SU-DHL-6 (cell line): ENCODE data around the gene THSD8.

ENCODE experiments used
- H2AFZ ChIP-seq: fragments of 200-600 bp; sonication (generic); 2 replicates; pipeline ENCODE4 v1.6.1; 2014; ENCODE audit warnings: low read depth, mild to moderate bottlenecking, moderate library complexity, mixed read lengths, antibody characterized with exemption, low read length; ENCODE audit not compliant: severe bottlenecking
- H3F3A ChIP-seq: fragments of 200-600 bp; shearing (Covaris generic); 2 replicates; pipeline ENCODE4 v1.6.0; 2016; ENCODE audit warnings: antibody characterized with exemption, mild to moderate bottlenecking; ENCODE audit not compliant: insufficient read depth
- H3K27ac ChIP-seq: fragments of 200-600 bp; sonication (generic); 2 replicates; pipeline ENCODE4 v1.5.1; 2016; ENCODE audit warnings: low read depth, mild to moderate bottlenecking, low read length, moderate library complexity, mixed read lengths
- H3K27me3 ChIP-seq: fragments of 200-600 bp; sonication (generic), shearing (Covaris generic); 2 replicates; pipeline ENCODE4 v1.6.0; 2014; ENCODE audit warnings: mild to moderate bottlenecking, low read length
- H3K36me3 ChIP-seq: fragments of 200-600 bp; sonication (generic); 2 replicates; pipeline ENCODE4 v1.6.1; 2014; ENCODE audit warnings: mild to moderate bottlenecking, low read length, mixed read lengths
- H3K4me2 ChIP-seq: fragments of 300-600, 200-600 bp; shearing (Covaris generic), sonication (generic); 2 replicates; pipeline ENCODE4 v1.6.0; 2014; ENCODE audit warnings: low read length, low read depth, mild to moderate bottlenecking; ENCODE audit not compliant: poor library complexity, severe bottlenecking
- H3K4me3 ChIP-seq: fragments of 200-600 bp; sonication (generic); 2 replicates; pipeline ENCODE4 v1.5.1; 2014; ENCODE audit warnings: antibody characterized with exemption, low read length, mild to moderate bottlenecking, mixed read lengths; ENCODE audit not compliant: insufficient read depth, poor library complexity, severe bottlenecking
- H3K79me2 ChIP-seq: fragments of 200-600 bp; sonication (generic); 2 replicates; pipeline ENCODE4 v1.6.1; 2014; ENCODE audit warnings: mild to moderate bottlenecking, low read length, moderate library complexity; ENCODE audit not compliant: insufficient read depth
- H3K9ac ChIP-seq: fragments of 200-600 bp; sonication (generic); 2 replicates; pipeline ENCODE4 v1.7.0; 2014; ENCODE audit warnings: mild to moderate bottlenecking, low read length
- H3K9me2 ChIP-seq: fragments of 200-600 bp; sonication (generic); replicated peaks from 2 replicates; pipeline ENCODE4 v1.6.1; 2014; ENCODE audit warnings: low read length; ENCODE audit not compliant: insufficient read depth
- H3K9me3 ChIP-seq: fragments of 200-600 bp; sonication (generic); 2 replicates; pipeline ENCODE4 v1.6.1; 2014; ENCODE audit warnings: low read length, mixed read lengths; ENCODE audit not compliant: insufficient read depth
- H4K20me1 ChIP-seq: fragments of 200-600 bp; sonication (generic); 2 replicates; pipeline ENCODE4 v1.6.1; 2014; ENCODE audit warnings: low read depth, mild to moderate bottlenecking, antibody characterized with exemption, low read length, moderate library complexity, mixed read lengths
- EZH2phosphoT487 ChIP-seq: fragments of 200-600 bp; sonication (generic), shearing (Covaris generic); conservative IDR thresholded peaks from 2 replicates; pipeline ENCODE4 v1.6.1; 2018; ENCODE audit warnings: mild to moderate bottlenecking, antibody characterized with exemption, low read length, moderate library complexity, mixed read lengths
- TF ChIP-seq, protein P1 (sequence below): fragments of 200-600 bp; sonication (generic); IDR thresholded peaks from one replicate; pipeline ENCODE4 v1.5.1; 2017; ENCODE audit warnings: antibody characterized with exemption, mild to moderate bottlenecking, low read length, moderate library complexity; ENCODE audit not compliant: insufficient read depth, poor library complexity, severe bottlenecking

The THSD8 gene

DNA sequence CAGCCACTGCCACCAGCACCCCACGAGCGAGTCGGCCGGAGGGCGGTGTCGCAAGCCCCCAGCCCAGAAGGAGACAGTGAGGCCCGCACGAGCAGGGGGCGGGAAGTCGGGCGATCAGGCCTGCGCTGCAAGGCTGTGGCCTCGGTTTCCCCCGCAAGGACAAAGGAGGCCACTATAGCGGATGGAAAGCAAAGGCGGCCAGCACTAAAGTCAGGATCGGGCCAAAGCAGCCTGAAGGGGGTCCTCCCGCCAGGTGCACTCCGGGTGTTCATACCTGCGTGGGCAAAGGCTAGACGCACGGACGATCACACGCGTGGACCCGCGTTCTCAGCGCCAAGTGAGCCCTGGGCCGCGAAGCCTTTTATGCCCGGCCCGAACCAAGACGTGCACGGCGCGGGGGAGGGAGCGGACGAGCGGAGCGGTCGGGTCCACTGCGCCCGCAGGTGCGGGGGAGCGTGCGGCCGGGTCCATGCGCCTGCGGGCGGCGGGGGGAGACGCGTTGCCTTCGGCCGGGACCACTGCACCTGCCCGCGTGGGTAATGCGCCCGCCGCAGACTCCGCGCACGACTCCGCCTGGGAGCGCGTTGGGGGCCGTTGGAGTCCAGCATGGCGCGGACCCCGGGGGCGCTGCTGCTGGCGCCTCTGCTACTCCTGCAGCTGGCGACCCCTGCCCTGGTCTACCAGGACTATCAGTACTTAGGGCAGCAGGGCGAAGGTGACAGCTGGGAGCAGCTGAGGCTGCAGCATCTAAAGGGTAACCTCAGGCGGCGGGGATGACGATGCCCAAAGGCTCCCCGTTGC is at the start of gene THSD8, which contains the start of gene PRDX2:
Gene THSD8, plus strand, starts transcription at position 604 of the 801 bp plus-strand sequence. Its CDS starts 3 bp downstream, at position 607.
Gene PRDX2, minus strand, starts transcription at position 335 of the 801 bp plus-strand sequence. CDS start 539 bp downstream, outside the sequence.
- no peaks in the 10 kb centered on the region for H3K9me3 ChIP-seq
- no peaks in the 10 kb centered on the region for H3K9me2 ChIP-seq
- TF ChIP-seq, protein P1, sequence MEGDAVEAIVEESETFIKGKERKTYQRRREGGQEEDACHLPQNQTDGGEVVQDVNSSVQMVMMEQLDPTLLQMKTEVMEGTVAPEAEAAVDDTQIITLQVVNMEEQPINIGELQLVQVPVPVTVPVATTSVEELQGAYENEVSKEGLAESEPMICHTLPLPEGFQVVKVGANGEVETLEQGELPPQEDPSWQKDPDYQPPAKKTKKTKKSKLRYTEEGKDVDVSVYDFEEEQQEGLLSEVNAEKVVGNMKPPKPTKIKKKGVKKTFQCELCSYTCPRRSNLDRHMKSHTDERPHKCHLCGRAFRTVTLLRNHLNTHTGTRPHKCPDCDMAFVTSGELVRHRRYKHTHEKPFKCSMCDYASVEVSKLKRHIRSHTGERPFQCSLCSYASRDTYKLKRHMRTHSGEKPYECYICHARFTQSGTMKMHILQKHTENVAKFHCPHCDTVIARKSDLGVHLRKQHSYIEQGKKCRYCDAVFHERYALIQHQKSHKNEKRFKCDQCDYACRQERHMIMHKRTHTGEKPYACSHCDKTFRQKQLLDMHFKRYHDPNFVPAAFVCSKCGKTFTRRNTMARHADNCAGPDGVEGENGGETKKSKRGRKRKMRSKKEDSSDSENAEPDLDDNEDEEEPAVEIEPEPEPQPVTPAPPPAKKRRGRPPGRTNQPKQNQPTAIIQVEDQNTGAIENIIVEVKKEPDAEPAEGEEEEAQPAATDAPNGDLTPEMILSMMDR, result no peak
- TF ChIP-seq EZH2phosphoT487, result no peak
- H3K36me3 ChIP-seq, result no peaks in the 10 kb centered on the region
- H3F3A ChIP-seq, result no peaks in the 10 kb centered on the region
- H3K79me2 ChIP-seq, result peaks cover 15% of the 10 kb centered on the region
- H3K27ac ChIP-seq, result peak within 1 kb of the TSS; percentile 44
- peak within 1 kb of the TSS; percentile 66 for H3K4me2 ChIP-seq
- H3K4me3 ChIP-seq, result peak within 1 kb of the TSS; percentile 96
- H2AFZ ChIP-seq, result peak within 1 kb of the TSS; percentile 81
- H3K9ac ChIP-seq, result peak within 1 kb of the TSS; percentile 98
- no peaks in the 10 kb centered on the region for H3K27me3 ChIP-seq
- no peaks in the 10 kb centered on the region for H4K20me1 ChIP-seq

DNA sequence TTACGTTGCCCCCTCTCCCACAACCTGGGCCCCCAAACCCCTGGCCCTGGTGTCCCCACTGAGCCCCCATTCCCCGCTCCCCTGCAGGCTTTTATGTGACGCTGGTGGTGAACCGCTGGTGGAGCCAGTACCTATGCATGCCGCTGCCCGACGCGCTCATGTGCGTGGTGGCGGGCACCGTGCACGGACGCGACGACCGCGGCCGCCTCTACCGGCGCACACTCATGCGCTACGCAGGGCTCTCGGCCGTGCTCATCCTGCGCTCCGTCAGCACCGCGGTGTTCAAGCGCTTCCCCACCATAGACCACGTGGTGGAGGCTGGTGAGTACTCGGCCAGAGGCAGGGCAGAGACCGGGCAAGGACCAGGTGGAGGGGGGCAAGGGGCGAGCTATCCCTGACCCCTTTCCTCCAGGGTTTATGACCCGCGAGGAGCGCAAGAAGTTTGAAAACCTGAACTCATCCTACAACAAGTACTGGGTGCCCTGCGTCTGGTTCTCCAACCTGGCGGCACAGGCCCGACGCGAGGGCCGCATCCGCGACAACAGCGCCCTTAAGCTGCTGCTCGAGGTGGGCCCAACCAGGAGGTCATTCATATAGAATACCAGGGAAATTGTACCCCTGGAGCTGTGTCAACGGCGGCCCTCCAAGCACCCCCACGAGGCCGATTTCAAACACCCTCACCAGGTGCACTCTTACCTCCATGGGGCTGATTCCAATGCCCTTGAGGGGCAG is 47.2 kb upstream of the THSD8 start:
- Histone ChIP-seq H2AFZ (no peak overlapping the region), H3K9me3 (no peaks in the 10 kb centered on the region), H3K79me2 (no peaks in the 10 kb centered on the region), H3K27me3 (no peaks in the 10 kb centered on the region), H3K36me3 (no peaks in the 10 kb centered on the region), H4K20me1 (no peaks in the 10 kb centered on the region), H3K27ac (no peak overlapping the region), H3F3A (no peaks in the 10 kb centered on the region), H3K9me2 (no peaks in the 10 kb centered on the region), H3K9ac (no peak overlapping the region), H3K4me2 (no peak overlapping the region), H3K4me3 (no peak overlapping the region)
- TF ChIP-seq, protein P1, result no peak
- no peak for TF ChIP-seq EZH2phosphoT487

DNA sequence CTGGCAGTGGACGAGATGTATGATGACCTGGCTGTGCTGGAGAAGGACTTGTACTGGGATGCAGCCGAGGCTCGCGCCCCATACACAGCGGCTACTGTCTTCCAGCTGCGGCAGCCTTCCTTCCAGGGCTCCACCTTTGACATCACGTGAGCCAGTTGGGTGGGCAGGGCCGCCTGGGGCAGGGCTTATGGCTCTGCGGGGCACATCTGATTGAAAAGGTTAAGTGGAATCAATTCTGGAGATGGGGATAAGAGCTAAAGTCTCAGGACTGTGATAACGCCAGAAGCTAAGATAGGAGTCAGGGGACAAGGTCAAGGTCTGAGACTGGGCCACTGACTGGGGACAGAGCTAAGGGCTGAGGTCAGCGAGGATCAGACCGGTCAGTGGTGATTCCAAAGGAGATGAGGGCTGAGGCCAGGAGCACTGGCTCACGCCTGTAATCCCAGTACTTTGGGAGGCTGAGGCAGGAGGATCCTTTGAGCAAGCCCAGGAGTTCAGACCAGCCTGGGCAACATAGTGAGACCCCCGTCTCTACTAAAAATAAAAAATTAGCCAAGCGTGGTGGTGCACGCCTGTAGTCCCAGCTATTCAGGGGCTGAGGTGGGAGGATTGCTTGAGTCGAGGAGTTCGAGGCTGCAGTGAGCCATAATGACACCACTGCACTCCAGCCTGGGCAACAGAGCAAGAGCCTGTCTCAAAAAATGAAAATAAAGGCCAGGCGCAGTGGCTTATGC is 45.6 kb upstream of the THSD8 start:
- Histone ChIP-seq H3K36me3 (no peaks in the 10 kb centered on the region), H3K27me3 (no peaks in the 10 kb centered on the region), H3K27ac (no peak overlapping the region), H3K9me3 (no peaks in the 10 kb centered on the region), H3K9me2 (no peaks in the 10 kb centered on the region), H2AFZ (no peak overlapping the region), H4K20me1 (no peaks in the 10 kb centered on the region), H3K4me3 (no peak overlapping the region), H3F3A (no peaks in the 10 kb centered on the region), H3K9ac (no peak overlapping the region), H3K79me2 (no peaks in the 10 kb centered on the region), H3K4me2 (no peak overlapping the region)
- no peak for TF ChIP-seq EZH2phosphoT487
- TF ChIP-seq, protein P1, result no peak
